Measurements from ENCODE around the gene ZNF813. TPM values are rescaled to one million over a fixed set of nuclear protein-coding genes. Genes with fewer than 3 reads are reported as not detected.
"Not testable (repeated sequence)": the region's sequence is repeated elsewhere in the genome, so short reads cannot be mapped to it uniquely, and the experiment has no call there.

Gene ZNF813
- total RNA-seq, 4 donors from 2014 or later = 2.4 to 3.4 (median 2.7) TPM

DNA sequence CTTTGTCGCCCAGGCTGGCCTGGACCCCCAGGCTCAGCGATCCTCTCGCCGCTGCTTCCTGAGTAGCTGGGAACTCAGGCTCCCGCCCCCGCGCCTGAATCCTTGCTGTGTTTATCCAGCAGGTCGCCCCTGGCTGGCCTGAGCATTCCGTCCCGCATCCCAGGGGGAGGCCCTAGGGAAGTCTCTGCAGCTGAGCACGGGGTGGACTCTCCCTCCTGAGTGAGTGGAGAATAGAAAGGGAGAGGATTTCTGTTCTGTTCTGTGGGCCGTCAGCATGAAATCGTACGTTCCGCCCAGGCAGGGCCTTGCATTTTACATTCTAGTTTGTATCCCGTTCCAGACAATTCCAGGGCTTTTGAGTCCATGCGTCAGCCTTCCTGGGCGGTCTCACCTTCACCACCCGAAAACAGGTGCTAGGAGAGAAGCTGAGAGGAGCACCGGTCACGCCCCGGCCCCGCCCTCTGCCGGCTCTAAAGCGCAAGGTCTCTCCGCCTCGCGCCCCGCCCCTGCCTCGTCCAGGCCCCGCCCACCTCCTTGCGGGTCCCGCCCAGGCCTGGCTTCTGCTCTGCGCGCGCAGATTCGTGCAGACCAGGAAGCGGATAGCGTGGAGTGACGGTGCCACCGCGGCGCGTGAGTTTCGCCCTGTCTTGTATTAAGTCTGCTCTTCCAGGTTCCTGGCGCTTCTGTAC lies 36.0 kb upstream of the ZNF813 start, which contains the start of gene ZNF761:
Gene ZNF761 (plus strand): TSS at position 586 of the 689 bp plus-strand sequence. CDS start 15,285 bp downstream, outside the sequence.
- TF ChIP-seq EP300 (IDR thresholded peaks at IDR 0.05) (no peak), POLR2AphosphoS5 (IDR thresholded peaks at IDR 0.05) (peak; percentile 90), CTCF (IDR thresholded peaks at IDR 0.05) (peak in 3 of 4 experiments; percentile 35 to 54 (median 47)), POLR2A (IDR thresholded peaks at IDR 0.05) (peak; percentile 46 to 70)
- peak within 1 kb of the TSS; percentile 67 to 83 for H3K4me3 ChIP-seq
- no peaks in the 10 kb centered on the region for H3K9me3 ChIP-seq
- 0 to 2% methylated on average over 11 of the region's 46 CpGs for WGBS, 2 donors (ENCODE audit: low coverage in 1 of 2)
- no peaks in the 10 kb centered on the region for H3K27me3 ChIP-seq
- H3K36me3 ChIP-seq = peaks cover 0 to 22% of the 10 kb centered on the region in 2 donors
- H3K4me1 ChIP-seq = peaks cover 0 to 17% (median 0%) of the 10 kb centered on the region in 3 donors
- ATAC-seq = peak; percentile 99
- H3K27ac ChIP-seq = peak within 1 kb of the TSS; percentile 45 to 80 (median 70)

GRCh38 chr19:53432088-53432661 lies 35.4 kb upstream of the ZNF813 start:
- TF ChIP-seq POLR2AphosphoS5 (IDR thresholded peaks at IDR 0.05) (no peak), CTCF (IDR thresholded peaks at IDR 0.05) (no peak), EP300 (IDR thresholded peaks at IDR 0.05) (no peak), POLR2A (IDR thresholded peaks at IDR 0.05) (no peak)
- peak; percentile 32 for ATAC-seq
- H3K9me3 ChIP-seq = no peaks in the 10 kb centered on the region
- peak overlapping the region; percentile 67 to 83 for H3K4me3 ChIP-seq
- 0 to 2% methylated on average over 10 to 15 of the region's 30 CpGs for WGBS, 2 donors (ENCODE audit: low coverage in 1 of 2)
- no peaks in the 10 kb centered on the region for H3K27me3 ChIP-seq
- H3K36me3 ChIP-seq = peaks cover 0 to 22% of the 10 kb centered on the region in 2 donors
- H3K4me1 ChIP-seq = peaks cover 0 to 17% (median 0%) of the 10 kb centered on the region in 3 donors
- peak overlapping the region; percentile 45 to 80 (median 70) for H3K27ac ChIP-seq

DNA sequence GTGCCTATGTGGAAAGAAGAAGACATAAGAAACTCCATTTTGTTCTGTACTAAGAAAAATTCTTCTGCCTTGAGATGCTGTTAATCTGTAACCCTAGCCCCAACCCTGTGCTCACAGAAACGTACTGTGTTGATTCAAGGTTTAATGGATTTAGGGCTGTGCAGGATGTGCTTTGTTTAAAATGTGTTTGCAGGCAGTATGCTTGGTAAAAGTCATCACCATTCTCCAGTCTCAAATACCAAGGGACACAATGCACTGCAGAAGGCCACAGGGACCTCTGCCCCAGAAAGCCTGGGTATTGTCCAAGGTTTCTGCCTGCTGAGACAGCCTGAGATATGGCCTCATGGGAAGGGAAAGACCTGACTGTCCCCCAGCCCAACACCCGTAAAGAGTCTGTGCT lies 23.7 kb upstream of the ZNF813 start:
- not testable (repeated sequence) for H3K4me1 ChIP-seq, H3K27me3 ChIP-seq, H3K4me3 ChIP-seq, H3K27ac ChIP-seq, ATAC-seq
- H3K9me3 ChIP-seq = peaks cover 0 to 16% (median 0%) of the 10 kb centered on the region in 3 donors
- peaks cover 0 to 84% of the 10 kb centered on the region in 2 donors for H3K36me3 ChIP-seq
- 93 to 100% methylated on average over 1 to 2 of the region's 2 CpGs for WGBS, 2 donors (ENCODE audit: low coverage in 1 of 2)

DNA sequence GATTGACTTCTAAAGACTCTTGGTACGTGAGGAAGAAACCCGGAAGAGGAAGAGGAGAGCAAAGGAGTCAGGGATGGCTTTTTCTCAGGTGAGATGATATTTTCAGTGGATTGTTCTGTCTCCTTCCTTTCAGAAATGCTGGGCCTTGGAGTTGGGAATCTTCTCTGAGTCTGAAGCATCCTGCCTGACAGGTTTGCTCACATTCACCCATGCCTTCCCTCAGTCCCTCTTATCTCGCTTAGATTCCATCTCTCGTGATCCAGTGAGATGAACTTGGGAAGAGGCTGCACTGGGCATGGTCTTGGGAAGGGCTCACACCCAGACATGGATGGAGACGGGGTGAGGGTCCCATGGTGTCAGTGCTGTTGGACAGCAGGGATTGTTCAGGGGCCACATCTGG lies 20.3 kb upstream of the ZNF813 start:
- not testable (repeated sequence) for ATAC-seq, H3K4me1 ChIP-seq, H3K4me3 ChIP-seq, H3K27me3 ChIP-seq, H3K27ac ChIP-seq
- H3K9me3 ChIP-seq = peaks cover 0 to 20% (median 0%) of the 10 kb centered on the region in 3 donors
- peaks cover 0 to 92% of the 10 kb centered on the region in 2 donors for H3K36me3 ChIP-seq
- 60 to 94% methylated on average over 1 to 2 of the region's 5 CpGs for WGBS, 2 donors (ENCODE audit: low coverage in 1 of 2)

- H3K36me3 ChIP-seq = peaks cover 5 to 65% of the 10 kb centered on the region in 2 donors
- no peaks in the 10 kb centered on the region for H3K4me1 ChIP-seq
- peaks cover 0 to 59% (median 0%) of the 10 kb centered on the region in 3 donors for H3K9me3 ChIP-seq
- H3K4me3 ChIP-seq = no peak overlapping the region
- ATAC-seq = no peak
- no peak overlapping the region for H3K27ac ChIP-seq
- 84 to 85% methylated on average over 9 of the region's 9 CpGs for WGBS, 2 donors (ENCODE audit: low coverage in 1 of 2)
- TF ChIP-seq POLR2A (IDR thresholded peaks at IDR 0.05) = no peak
- TF ChIP-seq EP300 (IDR thresholded peaks at IDR 0.05) = no peak
- no peak for TF ChIP-seq POLR2AphosphoS5 (IDR thresholded peaks at IDR 0.05)
- H3K27me3 ChIP-seq = no peaks in the 10 kb centered on the region
Measured at GRCh38 chr19:53455828-53456227, 11.7 kb upstream of the ZNF813 start.

DNA sequence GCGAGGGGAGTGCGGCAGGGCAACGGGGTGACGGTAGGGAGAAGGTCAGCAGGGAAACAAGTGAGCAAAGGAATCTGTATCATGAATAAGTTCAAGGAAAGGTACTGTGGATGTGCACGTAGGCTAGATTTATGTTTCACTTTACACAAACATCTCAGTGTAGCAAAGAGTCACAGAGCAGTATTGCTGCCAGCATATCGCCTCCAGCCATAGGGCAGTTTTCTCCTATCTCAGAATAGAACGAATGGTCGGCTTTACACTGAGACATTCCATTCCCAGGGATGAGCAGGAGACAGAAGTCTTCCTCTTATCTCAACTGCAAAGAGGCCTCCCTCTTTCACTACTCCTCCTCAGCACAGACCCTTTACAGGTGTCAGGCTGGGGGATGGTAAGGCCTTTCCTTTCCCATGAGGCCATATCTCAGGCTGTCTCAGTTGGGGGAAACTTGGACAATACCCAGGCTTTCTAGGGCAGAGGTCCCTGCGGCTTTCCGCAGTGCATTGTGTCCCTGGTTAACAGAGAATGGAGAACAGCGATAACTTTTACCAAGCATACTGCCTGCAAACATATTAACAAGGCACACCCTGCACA lies 7.3 kb upstream of the ZNF813 start:
- peaks cover 25% of the 10 kb centered on the region for H3K27me3 ChIP-seq
- WGBS, 2 donors (ENCODE audit: low coverage in 1 of 2) = 56 to 68% methylated on average over 6 to 11 of the region's 11 CpGs
- not testable (repeated sequence) for H3K27ac ChIP-seq, H3K4me1 ChIP-seq, ATAC-seq, H3K4me3 ChIP-seq
- peaks cover 0 to 21% of the 10 kb centered on the region in 2 donors for H3K36me3 ChIP-seq
- peaks cover 0 to 34% (median 0%) of the 10 kb centered on the region in 3 donors for H3K9me3 ChIP-seq
